ENCODE data around the gene ITPKB. TPM values are rescaled to one million over a fixed set of nuclear protein-coding genes. Genes with fewer than 3 reads are reported as not detected.

The ITPKB gene
- total and polyA plus RNA-seq, 11 donors: 6.2 to 33.7 (median 17.8) TPM

DNA sequence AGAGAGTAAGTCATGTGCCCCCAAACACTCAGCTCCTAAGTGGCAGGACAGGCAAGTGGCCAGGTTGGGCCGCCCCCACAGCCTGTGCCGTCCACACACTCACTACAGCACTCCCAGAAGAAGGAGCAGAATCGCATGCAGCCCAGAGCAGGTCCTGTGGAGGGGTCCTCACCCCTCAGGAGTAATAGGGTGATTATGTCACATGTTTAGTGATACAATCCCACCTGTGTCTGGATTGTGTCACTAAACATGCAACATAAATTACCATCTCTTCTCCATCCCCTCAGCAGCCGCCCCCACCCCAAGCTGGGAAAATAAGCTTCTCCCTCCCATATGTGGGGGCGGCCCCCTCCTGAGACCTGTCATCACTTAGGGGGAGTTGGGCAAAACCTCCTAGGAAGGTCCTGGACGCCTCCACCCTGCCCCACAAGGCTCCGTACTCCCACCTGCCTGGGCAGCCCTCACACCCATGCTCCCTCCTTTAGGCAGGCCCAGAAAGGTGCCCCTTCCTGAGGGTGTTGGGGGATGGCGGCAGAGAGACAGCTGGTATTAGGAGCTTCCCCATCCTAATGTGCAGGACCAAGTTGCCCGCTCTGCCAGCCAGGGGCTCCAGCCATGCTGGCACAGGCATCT lies 133.6 kb downstream of the ITPKB start:
- H3K9me3 ChIP-seq: no peaks in the 10 kb centered on the region
- intact Hi-C loops (cut with DNase I): loop anchor here in 9 of 10 donors (5.0 to 10.0 kb wide), 3 partner anchors 58 to 183 kb away; partner anchors contain the start of gene STUM (in 5 of the 9)
- H3K36me3 ChIP-seq: no peaks in the 10 kb centered on the region
- peaks cover 0 to 47% (median 34%) of the 10 kb centered on the region in 12 donors for H3K4me1 ChIP-seq
- peak overlapping the region in 1 of 12 donors; percentile 24 for H3K27ac ChIP-seq
- DNase-seq: no peak
- H3K27me3 ChIP-seq: peaks cover 0 to 2% (median 0%) of the 10 kb centered on the region in 9 donors
- WGBS, 4 donors: 82 to 93% (median 89%) methylated on average over 7 to 9 of the region's 9 CpGs
- H3K4me3 ChIP-seq: no peak overlapping the region
- TF ChIP-seq, protein P1, sequence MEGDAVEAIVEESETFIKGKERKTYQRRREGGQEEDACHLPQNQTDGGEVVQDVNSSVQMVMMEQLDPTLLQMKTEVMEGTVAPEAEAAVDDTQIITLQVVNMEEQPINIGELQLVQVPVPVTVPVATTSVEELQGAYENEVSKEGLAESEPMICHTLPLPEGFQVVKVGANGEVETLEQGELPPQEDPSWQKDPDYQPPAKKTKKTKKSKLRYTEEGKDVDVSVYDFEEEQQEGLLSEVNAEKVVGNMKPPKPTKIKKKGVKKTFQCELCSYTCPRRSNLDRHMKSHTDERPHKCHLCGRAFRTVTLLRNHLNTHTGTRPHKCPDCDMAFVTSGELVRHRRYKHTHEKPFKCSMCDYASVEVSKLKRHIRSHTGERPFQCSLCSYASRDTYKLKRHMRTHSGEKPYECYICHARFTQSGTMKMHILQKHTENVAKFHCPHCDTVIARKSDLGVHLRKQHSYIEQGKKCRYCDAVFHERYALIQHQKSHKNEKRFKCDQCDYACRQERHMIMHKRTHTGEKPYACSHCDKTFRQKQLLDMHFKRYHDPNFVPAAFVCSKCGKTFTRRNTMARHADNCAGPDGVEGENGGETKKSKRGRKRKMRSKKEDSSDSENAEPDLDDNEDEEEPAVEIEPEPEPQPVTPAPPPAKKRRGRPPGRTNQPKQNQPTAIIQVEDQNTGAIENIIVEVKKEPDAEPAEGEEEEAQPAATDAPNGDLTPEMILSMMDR (IDR thresholded peaks at IDR 0.05): no peak
- no peak for TF ChIP-seq POLR2A (IDR thresholded peaks at IDR 0.05)
- ATAC-seq: no peak

DNA sequence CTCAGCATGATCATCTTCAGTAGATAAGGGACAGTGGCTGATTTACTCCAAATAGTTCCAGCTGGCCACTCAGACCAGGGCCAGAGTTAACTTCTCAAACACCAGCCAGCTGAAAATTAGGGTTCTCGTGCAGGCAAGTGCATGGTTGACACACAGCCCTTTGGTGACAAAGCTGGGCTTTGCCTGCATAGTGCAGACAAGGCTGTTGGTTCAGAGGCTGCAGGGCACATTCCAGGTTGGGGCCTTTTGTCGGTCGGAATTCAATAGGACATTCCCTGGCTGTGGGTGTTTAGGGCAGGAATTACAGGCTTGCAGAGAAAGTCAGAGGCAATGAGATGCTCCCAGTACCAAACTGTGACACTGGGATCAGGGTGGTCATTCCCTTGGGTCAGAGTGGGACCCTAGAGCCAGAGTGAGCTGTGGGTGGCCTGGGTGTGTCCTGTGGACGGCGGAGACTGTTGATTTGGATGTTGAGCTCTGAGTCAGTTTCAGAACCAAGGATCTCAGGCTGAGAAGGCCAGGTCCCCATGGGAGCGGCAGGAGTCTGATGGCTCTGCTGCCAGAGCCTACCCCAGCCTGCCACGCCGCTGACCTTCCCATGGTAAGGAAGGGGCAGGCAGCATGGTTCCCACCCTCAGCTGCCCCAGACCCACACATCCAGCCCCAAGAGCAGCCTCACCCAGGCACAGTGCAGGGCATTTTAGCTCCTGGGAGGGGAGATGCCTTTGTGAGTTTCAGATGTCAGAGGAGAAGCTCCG lies 134.3 kb downstream of the ITPKB start:
- DNase-seq: peak in 1 of 5 donors; percentile 36
- H3K9me3 ChIP-seq: no peaks in the 10 kb centered on the region
- intact Hi-C loops (cut with DNase I): loop anchor here in 9 of 10 donors (5.0 to 10.0 kb wide), 4 partner anchors 57 to 182 kb away; partner anchors contain the start of gene STUM (in 5 of the 9)

DNA sequence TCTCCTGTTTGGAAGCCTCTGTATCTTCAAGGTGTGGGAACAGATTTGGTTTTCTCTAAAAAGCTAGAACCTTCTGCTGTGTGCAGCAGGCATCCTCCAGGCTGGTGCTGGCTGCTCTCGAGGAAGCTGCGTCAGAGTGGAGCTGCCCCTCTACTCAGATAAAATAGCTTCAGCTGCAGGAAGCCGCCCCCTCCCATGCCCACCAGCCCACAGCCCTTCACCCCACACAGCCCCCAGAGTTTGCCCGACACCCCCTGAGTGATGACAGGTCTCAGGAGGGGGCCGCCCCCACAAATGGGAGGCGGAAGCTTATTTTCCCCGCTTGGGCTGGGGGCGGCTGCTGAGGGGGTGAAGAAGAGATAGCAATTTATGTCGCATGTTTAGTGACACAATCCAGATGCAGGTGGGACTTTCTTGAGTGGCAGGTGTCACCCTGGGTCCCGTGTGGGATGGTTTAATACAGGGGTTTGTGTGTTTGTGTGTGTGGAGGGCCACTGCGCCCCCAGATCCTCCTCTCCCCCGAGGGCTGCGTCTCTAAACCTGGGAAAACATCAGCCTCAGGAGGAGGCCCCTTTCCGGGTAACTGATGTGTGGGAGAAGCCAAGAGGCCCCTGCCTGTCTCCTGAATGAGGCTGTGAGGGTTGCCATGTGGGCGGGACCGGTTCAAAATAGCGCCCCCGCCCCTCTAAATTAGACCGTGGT lies 135.1 kb downstream of the ITPKB start:
- Histone ChIP-seq H3K27me3 (no peaks in the 10 kb centered on the region), H3K27ac (peak overlapping the region in 8 of 12 donors; percentile 19 to 83 (median 70)), H3K9me3 (no peaks in the 10 kb centered on the region), H3K36me3 (no peaks in the 10 kb centered on the region), H3K4me3 (no peak overlapping the region), H3K4me1 (peaks cover 0 to 46% (median 29%) of the 10 kb centered on the region in 12 donors)
- ATAC-seq: no peak
- DNase-seq: no peak
- WGBS, 4 donors: 64 to 71% (median 70%) methylated on average over 19 of the region's 19 CpGs
- TF ChIP-seq, protein P1 (IDR thresholded peaks at IDR 0.05): no peak
- TF ChIP-seq POLR2A (IDR thresholded peaks at IDR 0.05): no peak
- intact Hi-C loops (cut with DNase I): loop anchor here in 7 of 10 donors (2.0 to 10.0 kb wide), 3 partner anchors 55 to 179 kb away; partner anchors contain the start of gene STUM (in 1 of the 7)

More for the DNA sequence above, 134.3 kb downstream of the ITPKB start:
- TF ChIP-seq POLR2A (IDR thresholded peaks at IDR 0.05): no peak
- TF ChIP-seq, protein P1 (IDR thresholded peaks at IDR 0.05): no peak
- Histone ChIP-seq H3K4me1 (peaks cover 0 to 46% (median 31%) of the 10 kb centered on the region in 12 donors), H3K36me3 (no peaks in the 10 kb centered on the region), H3K4me3 (no peak overlapping the region), H3K27ac (peak overlapping the region in 2 of 12 donors; percentile 24 to 83), H3K27me3 (no peaks in the 10 kb centered on the region)
- WGBS, 4 donors: 73 to 81% (median 77%) methylated on average over 8 to 9 of the region's 9 CpGs
- ATAC-seq: no peak

Data from heart left ventricle (tissue), 16 donors.